HG03097 (cell line): ENCODE data around the gene ZNF730.
"Not testable (repeated sequence)": the region's sequence is repeated elsewhere in the genome, so short reads cannot be mapped to it uniquely, and the experiment has no call there.

Experiments used
- ATAC-seq: cut with Tn5 transposase; IDR thresholded peaks from one replicate; pipeline ENCODE4 v1.9.1; 2021; ENCODE audit not compliant: unreplicated experiment, low FRiP score

Gene ZNF730

GRCh38 chr19:23116802-23117571 is at the start of gene ZNF730:
Gene ZNF730 (plus strand): TSS chr19:23117025. CDS start chr19:23117174, 149 bp downstream.
- ATAC-seq = peak; percentile 98

GRCh38 chr19:23070353-23071146 is 46.3 kb upstream of the ZNF730 start:
- no peak for ATAC-seq

- ATAC-seq = no peak
Observed at GRCh38 chr19:23071147-23071511, 45.7 kb upstream of the ZNF730 start.

GRCh38 chr19:23075031-23075733 is 41.6 kb upstream of the ZNF730 start:
- ATAC-seq = no peak

- not testable (repeated sequence) for ATAC-seq
Observed at GRCh38 chr19:23077776-23078175, 39.0 kb upstream of the ZNF730 start.

- ATAC-seq = no peak
Observed at GRCh38 chr19:23093832-23094231, 23.0 kb upstream of the ZNF730 start.

- no peak for ATAC-seq
Observed at GRCh38 chr19:23095418-23095817, 21.4 kb upstream of the ZNF730 start.

GRCh38 chr19:23098286-23098685 is 18.5 kb upstream of the ZNF730 start:
- no peak for ATAC-seq

- ATAC-seq = no peak
Observed at GRCh38 chr19:23098988-23099387, 17.8 kb upstream of the ZNF730 start.

GRCh38 chr19:23099966-23100365 is 16.9 kb upstream of the ZNF730 start:
- ATAC-seq = no peak

- no peak for ATAC-seq
Observed at GRCh38 chr19:23101241-23101640, 15.6 kb upstream of the ZNF730 start.

GRCh38 chr19:23118400-23118799 is 1.6 kb downstream of the ZNF730 start:
- no peak for ATAC-seq

GRCh38 chr19:23134211-23134610 is 17.4 kb downstream of the ZNF730 start:
- not testable (repeated sequence) for ATAC-seq

- ATAC-seq = no peak
Observed at GRCh38 chr19:23145617-23146415, 29.0 kb downstream of the ZNF730 start.

GRCh38 chr19:23160766-23161165 is 43.9 kb downstream of the ZNF730 start:
- no peak for ATAC-seq

GRCh38 chr19:23168286-23168685 is 51.5 kb downstream of the ZNF730 start:
- ATAC-seq = not testable (repeated sequence)

- no peak for ATAC-seq
Observed at GRCh38 chr19:23183251-23183650, 66.4 kb downstream of the ZNF730 start.

- no peak for ATAC-seq
Observed at GRCh38 chr19:23190341-23190740, 73.5 kb downstream of the ZNF730 start.
